SU-DHL-6 (cell line): ENCODE results near the gene OR10A6.

Experiments
- EZH2phosphoT487 ChIP-seq: fragments of 200-600 bp; sonication (generic), shearing (Covaris generic); conservative IDR thresholded peaks from 2 replicates; pipeline ENCODE4 v1.6.1; 2018; ENCODE audit warnings: mild to moderate bottlenecking, antibody characterized with exemption, low read length, moderate library complexity, mixed read lengths
- TF ChIP-seq, protein P1 (sequence below): fragments of 200-600 bp; sonication (generic); IDR thresholded peaks from one replicate; pipeline ENCODE4 v1.5.1; 2017; ENCODE audit warnings: antibody characterized with exemption, mild to moderate bottlenecking, low read length, moderate library complexity; ENCODE audit not compliant: insufficient read depth, poor library complexity, severe bottlenecking

DNA sequence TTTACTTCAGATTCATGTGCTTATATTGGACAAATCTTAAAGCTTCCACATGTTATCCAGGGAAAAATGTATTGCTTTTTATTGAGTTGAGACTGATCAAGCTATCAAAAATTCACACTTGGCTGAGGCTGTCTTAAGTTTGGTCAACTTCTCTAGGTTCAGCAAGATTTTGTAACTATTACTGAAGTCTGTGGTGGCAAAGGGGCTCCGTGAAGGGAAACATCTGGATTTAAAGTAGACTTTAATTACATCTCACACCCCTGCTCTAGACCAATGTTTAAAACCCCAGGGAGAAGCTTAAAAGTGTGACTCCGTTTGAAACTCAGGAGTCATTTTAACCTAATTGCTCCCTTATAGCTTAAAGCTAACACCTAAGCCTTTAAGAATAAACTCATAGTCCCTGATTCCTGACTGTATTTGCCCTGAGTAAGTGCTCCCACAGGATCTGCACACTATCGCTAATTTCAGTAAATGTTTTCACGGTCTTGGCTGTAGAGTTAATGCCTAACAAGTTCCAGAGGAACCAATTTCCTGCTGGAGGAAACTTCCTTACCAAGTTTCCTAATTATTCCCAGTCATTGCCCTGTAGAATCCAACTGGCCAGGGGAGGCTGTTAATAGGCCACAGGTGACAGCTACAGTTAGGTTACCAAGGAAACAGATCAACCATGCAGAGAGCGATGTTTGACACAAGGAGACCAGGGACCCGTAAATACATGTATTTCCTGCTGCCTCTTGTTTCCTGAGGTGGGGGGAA, 40.5 kb downstream of the OR10A6 start:
- TF ChIP-seq, protein P1, sequence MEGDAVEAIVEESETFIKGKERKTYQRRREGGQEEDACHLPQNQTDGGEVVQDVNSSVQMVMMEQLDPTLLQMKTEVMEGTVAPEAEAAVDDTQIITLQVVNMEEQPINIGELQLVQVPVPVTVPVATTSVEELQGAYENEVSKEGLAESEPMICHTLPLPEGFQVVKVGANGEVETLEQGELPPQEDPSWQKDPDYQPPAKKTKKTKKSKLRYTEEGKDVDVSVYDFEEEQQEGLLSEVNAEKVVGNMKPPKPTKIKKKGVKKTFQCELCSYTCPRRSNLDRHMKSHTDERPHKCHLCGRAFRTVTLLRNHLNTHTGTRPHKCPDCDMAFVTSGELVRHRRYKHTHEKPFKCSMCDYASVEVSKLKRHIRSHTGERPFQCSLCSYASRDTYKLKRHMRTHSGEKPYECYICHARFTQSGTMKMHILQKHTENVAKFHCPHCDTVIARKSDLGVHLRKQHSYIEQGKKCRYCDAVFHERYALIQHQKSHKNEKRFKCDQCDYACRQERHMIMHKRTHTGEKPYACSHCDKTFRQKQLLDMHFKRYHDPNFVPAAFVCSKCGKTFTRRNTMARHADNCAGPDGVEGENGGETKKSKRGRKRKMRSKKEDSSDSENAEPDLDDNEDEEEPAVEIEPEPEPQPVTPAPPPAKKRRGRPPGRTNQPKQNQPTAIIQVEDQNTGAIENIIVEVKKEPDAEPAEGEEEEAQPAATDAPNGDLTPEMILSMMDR, result no peak
- no peak for TF ChIP-seq EZH2phosphoT487
